C4-2B (cell line): ENCODE data around the gene GPS2.

Source experiments
- CTCF ChIP-seq: fragments of 450-650 bp; conservative IDR thresholded peaks from 2 replicates; pipeline ENCODE4 v1.5.1; 2017; ENCODE audit warnings: mild to moderate bottlenecking
- ZFX ChIP-seq: fragments of 450-650 bp; IDR thresholded peaks from 2 replicates; pipeline ENCODE4 v1.6.1; 2017

- TF ChIP-seq CTCF (no peak), ZFX (no peak)
Observed at GRCh38 chr17:7312432-7313087, 2.6 kb downstream of the GPS2 start.
